NOMO-1 treated with dmso at 0.1 percent for 144 hours (cell line): Measurements from ENCODE around the gene TPM2.

Experiments used
- DNase-seq: peaks from one replicate; lab custom pipeline; 2025; ENCODE audit not compliant: unreplicated experiment; lab: John Stamatoyannopoulos, UW

TPM2 gene

GRCh38 chr9:35696520-35697215, 6.9 kb upstream of the TPM2 start:
- peak; percentile 14 for DNase-seq

- no peak for DNase-seq
These were observed 6.2 kb upstream of the TPM2 start for GRCh38 chr9:35695943-35696401.

GRCh38 chr9:35691757-35692301, 2.1 kb upstream of the TPM2 start:
- DNase-seq, result no peak

- DNase-seq, result no peak
These were observed 1.6 kb upstream of the TPM2 start for GRCh38 chr9:35691334-35691650.

GRCh38 chr9:35690614-35691333, 1.0 kb upstream of the TPM2 start:
- peak; percentile 27 for DNase-seq

GRCh38 chr9:35690294-35690613, 529 bp upstream of the TPM2 start:
- no peak for DNase-seq

GRCh38 chr9:35688558-35689541, 875 bp downstream of the TPM2 start:
- DNase-seq, result no peak

GRCh38 chr9:35687972-35688557, 1.7 kb downstream of the TPM2 start:
- DNase-seq, result no peak

GRCh38 chr9:35687306-35687705, 2.4 kb downstream of the TPM2 start:
- DNase-seq, result no peak

GRCh38 chr9:35686222-35687203, 3.2 kb downstream of the TPM2 start:
- no peak for DNase-seq

GRCh38 chr9:35685506-35685905, 4.2 kb downstream of the TPM2 start:
- no peak for DNase-seq

GRCh38 chr9:35684921-35685320, 4.8 kb downstream of the TPM2 start:
- DNase-seq, result no peak

- DNase-seq, result no peak
These were observed 6.4 kb downstream of the TPM2 start for GRCh38 chr9:35683323-35683722.

- DNase-seq, result no peak
These were observed 7.0 kb downstream of the TPM2 start for GRCh38 chr9:35682520-35683315.

GRCh38 chr9:35682051-35682450, 7.7 kb downstream of the TPM2 start:
- no peak for DNase-seq

- no peak for DNase-seq
These were observed 8.3 kb downstream of the TPM2 start for GRCh38 chr9:35681341-35682002.

GRCh38 chr9:35680331-35681105, 9.2 kb downstream of the TPM2 start:
- DNase-seq, result no peak
